ENCODE measurements around the gene TLCD1.

- TF ChIP-seq CTCF (IDR thresholded peaks at IDR 0.05; ENCODE audit: insufficient read depth, low read length, poor library complexity, severe bottlenecking) (peak; percentile 53), EZH2phosphoT487 (conservative IDR thresholded peaks at IDR 0.05; ENCODE audit: low read length) (no peak)
Measured at GRCh38 chr17:28675980-28676379, 50.1 kb downstream of the TLCD1 start.
